IMR-90 (cell line): ENCODE results near the gene TKFC.

Experiments used
- BHLHE40 ChIP-seq: fragments of 150-350 bp; IDR thresholded peaks from 2 replicates; pipeline ENCODE4 v1.6.1; 2016; ENCODE audit warnings: mild to moderate bottlenecking, low read depth, low read length
- CEBPB ChIP-seq: IDR thresholded peaks from 2 replicates; pipeline ENCODE4 v1.6.1; 2012; ENCODE audit warnings: low read depth, low read length, improper control_type of control experiment
- CTCF ChIP-seq: conservative IDR thresholded peaks from 2 replicates; pipeline ENCODE4 v1.5.1; 2012; ENCODE audit warnings: mild to moderate bottlenecking, low read depth, low read length, improper control_type of control experiment
- ELK1 ChIP-seq: fragments of 150-350 bp; IDR thresholded peaks from 2 replicates; pipeline ENCODE4 v1.6.1; 2016; ENCODE audit warnings: low read depth, mild to moderate bottlenecking, low read length, moderate library complexity, borderline replicate concordance
- MXI1 ChIP-seq: IDR thresholded peaks from 2 replicates; pipeline ENCODE4 v1.6.1; 2012; ENCODE audit warnings: low read depth, mild to moderate bottlenecking, low read length, moderate library complexity, borderline replicate concordance
- NFE2L2 ChIP-seq: fragments of 150-350 bp; IDR thresholded peaks from 2 replicates; pipeline ENCODE4 v1.6.1; 2016; ENCODE audit warnings: low read depth, mild to moderate bottlenecking, low read length
- POLR2A ChIP-seq: IDR thresholded peaks from 2 replicates; pipeline ENCODE4 v1.6.1; 2012; ENCODE audit warnings: mild to moderate bottlenecking, low read depth, low read length
- RAD21 ChIP-seq: IDR thresholded peaks from 2 replicates; pipeline ENCODE4 v1.6.1; 2012; ENCODE audit warnings: low read length, improper control_type of control experiment
- RFX5 ChIP-seq: IDR thresholded peaks from 2 replicates; pipeline ENCODE4 v1.8.0; 2012; ENCODE audit warnings: low read depth, mild to moderate bottlenecking, low read length, moderate library complexity
- SMC3 ChIP-seq: fragments of 150-350 bp; IDR thresholded peaks from 2 replicates; pipeline ENCODE4 v1.6.1; 2016; ENCODE audit warnings: low read depth, mild to moderate bottlenecking, antibody characterized with exemption, low read length, moderate library complexity

GRCh38 chr11:61331651-61332050 lies 1.4 kb upstream of the TKFC start:
- TF ChIP-seq CTCF: no peak
- TF ChIP-seq POLR2A: no peak
- TF ChIP-seq SMC3: no peak
- no peak for TF ChIP-seq RAD21
- no peak for TF ChIP-seq ELK1
- no peak for TF ChIP-seq MXI1
- no peak for TF ChIP-seq NFE2L2
- no peak for TF ChIP-seq CEBPB
- TF ChIP-seq RFX5: no peak
- TF ChIP-seq BHLHE40: no peak
